GM21515 (cell line): ENCODE results near the gene MBNL2.

Experiments used
- ATAC-seq: cut with Tn5 transposase; IDR thresholded peaks from one replicate; pipeline ENCODE4 v1.9.1; 2021; ENCODE audit not compliant: unreplicated experiment

Gene MBNL2

DNA sequence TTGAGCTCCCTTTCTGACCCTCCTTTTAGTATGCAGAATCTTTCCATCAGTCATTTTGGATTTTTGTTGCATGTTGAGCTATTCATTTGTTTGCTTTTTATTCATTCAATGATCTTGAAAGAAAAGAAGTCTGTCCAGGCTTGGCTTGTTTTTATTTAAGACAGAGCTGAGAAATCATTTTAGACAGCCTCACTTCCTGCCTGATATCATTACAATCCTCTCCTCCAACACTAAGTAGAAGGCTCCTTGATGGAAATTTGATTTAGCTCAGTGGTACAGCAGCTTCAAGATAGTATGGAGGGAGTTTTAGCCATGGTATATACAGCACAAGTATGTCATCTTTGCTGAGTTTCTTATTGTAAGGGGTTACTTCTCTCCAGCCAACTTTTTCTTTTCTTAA is 28.4 kb downstream of the MBNL2 start:
- ATAC-seq = no peak

DNA sequence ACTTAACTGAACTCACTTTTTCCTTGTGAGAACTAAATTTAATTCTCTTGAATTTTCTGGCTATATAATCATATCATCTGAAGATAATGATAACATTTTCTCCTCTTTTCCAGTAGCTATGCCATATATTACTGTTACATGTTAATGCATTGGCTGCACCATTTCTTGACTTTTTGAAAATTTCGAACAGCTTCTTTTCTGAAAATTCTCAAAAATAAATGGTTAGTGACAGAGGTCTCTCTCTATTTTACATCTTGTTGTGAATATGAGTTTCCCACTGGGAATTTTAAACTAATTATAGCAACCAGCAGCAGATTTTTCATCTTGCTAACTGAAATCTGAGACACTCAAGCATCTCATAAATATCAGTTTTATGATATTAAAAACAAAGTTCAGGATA is 30.6 kb downstream of the MBNL2 start:
- ATAC-seq = no peak

DNA sequence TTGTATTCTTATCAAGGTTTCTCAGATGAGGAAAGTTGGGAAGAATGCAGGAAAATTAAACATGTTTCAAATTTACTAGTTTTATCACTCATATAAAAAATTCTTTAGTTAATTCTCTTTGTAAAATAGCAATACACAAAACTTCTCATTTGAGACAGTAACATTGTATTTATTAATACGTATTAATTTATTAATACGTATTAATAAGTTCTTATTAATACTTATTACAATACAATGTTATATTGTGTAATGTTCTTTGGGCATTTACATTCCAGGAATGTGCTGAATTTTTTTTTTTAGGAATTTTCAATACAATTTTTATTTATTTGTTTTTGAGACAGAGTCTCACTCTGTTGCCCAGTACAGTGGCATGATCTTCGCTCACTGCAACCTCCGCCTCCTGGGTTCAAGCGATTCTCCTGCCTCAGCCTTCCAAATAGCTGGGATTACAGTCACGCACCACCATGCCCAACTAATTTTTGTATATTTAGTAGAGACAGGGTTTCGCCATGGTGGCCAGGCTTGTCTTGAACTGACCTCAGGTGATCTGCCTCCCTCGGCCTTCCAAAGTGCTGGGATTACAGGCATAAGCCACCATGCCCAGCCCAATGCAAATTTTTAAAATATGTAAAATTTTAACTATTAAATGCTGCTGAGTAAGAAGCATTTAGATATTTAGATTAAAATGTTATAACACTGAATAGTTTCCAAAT is 31.6 kb downstream of the MBNL2 start:
- no peak for ATAC-seq

DNA sequence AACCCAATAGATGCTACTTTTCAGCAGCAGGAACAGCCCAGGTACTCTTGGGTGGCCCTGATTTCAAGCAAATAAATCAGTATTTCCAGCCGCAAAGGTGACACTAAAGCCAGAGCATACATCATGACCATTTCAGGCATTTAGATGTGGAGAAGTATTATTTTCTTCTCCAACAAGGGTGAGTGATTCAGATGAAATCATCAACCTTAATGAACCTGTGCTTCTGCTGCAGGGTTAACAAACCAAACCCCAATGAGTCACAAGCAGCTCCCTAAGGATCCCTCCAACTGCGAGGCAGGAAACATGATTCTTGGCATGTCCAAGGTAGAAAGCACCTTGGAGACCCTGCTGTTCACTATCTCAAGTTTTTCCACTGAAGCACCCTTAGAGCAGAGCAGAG is 32.7 kb downstream of the MBNL2 start:
- ATAC-seq = no peak

DNA sequence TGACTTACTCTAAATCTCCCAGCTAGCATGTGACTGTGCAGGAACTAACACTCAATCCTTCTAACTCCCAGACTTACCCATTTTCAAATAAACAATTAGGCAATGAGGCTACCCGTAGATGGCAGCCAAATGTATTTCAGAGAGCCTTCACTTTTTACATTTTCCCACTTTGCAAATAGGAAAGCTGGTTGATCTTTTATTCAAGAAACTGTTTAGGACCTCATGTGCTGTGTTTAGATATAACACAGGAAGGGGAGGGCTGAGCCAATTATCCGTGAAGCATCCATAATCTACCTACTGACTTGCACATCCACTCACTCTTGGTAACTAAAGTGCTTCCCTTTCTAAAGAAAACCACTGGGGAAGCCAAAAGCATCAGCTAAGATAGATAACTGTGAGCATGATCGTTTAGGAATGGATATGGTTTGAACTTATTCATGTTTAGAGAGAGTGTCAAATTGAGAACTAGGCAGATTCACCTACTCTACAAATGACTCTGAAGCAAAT is 33.4 kb downstream of the MBNL2 start:
- ATAC-seq = no peak

GRCh38 chr13:97256343-97256783 is 34.2 kb downstream of the MBNL2 start:
- no peak for ATAC-seq

- ATAC-seq = no peak
These were observed 35.2 kb downstream of the MBNL2 start for GRCh38 chr13:97257228-97257755.

DNA sequence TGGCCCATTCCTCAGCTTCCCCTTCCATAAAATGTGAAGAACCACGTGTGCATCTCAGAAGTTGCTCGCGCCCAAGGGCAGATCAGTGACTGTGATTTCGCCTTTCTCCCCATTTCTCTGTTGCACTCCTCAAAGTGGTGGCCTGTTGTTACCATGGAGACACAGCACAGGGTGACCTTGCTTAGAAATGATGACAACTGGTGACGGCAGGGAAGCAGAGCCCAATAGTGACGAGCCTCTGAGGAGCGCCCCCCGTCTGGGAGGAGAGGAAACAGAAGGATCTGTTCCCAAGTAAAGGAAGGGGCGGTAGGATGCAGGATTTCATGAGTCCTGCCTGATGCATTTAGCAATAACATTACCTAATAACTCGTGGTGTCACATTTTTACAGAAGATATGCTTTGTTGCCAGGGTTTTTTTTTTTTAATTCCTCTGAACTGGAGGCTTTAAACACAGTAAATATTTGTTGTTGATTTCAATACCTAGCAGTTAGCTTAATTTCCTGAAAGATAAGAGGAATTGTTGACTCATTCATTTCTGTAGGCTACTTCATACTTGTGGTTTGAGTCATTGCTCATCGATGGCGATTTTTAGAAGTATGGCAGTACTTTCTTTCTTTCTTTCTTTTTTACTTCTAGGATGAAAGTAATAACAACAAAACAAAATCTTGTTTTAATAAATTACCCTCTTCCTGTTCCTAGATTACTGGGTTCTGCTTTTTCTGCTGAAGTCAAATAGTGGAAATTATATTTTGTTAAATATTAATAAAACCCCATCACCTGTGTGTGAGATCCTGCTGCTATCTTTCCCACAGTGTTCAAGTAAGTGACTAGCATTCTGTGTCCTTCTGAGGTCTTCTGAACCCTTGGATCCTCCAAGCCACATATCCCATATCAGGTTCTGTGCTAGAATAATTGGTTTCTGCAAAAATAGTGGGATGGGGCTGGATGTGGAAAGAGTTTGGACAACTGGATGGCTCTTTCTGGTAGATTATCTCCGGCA is 36.0 kb downstream of the MBNL2 start:
- peak; percentile 63 for ATAC-seq

GRCh38 chr13:97258801-97259200 is 36.7 kb downstream of the MBNL2 start:
- ATAC-seq = no peak

GRCh38 chr13:97259410-97259797 is 37.3 kb downstream of the MBNL2 start:
- ATAC-seq = no peak

GRCh38 chr13:97259798-97260714 is 37.9 kb downstream of the MBNL2 start:
- no peak for ATAC-seq

DNA sequence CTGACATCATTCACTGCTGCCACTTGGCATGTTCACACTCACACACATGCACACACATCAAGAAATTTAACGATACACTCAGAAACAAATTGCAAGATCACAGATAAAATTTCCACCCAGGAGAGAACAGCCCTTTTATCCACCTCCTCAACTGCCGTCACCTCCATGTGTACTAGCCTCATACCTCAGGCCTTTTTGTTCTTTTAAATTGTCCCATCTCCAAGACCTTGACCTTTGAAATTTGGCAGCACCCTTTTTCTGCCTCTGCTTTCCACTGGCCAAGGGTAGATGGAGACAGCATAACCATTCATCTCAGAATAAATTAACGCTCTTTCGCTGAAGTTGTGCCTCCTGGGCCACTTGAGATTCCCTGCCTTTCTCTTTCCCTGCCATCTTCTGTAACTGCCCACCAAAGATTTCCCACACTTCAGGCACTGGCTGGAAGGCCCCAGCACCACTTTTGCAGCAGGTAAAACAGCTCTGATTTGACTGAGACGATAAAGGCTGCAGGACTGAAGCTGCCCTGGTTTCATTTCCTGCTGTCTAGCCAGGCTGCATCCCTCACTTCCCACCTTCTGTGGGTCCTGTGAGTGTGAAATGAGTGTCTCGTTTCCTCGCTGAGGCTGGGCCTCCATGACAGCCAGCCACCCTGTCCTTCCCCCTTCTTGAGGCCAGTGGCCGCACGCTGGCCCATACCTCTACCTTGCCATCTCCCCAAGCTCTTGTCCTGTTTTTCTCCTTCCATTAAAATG is 39.3 kb downstream of the MBNL2 start:
- peak; percentile 62 for ATAC-seq

DNA sequence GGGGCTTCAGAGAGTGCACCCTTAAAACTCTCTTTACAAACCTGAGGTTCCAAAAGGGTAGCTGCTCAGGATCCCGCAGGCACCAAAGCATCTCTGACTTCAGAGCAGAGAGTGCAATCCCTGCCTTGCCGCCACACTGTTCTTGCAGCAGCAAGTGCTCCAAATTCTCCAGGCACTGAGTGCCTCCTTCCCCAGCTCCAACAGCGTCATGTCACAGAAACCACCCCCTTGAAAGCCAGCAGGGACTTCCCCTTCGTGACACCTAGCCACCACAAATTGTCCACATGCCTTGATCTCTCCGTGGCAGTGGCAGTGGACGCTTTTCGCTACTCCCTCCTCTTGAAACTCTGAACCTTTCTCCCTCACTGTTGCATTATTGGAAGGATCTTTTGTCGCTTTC is 39.9 kb downstream of the MBNL2 start:
- ATAC-seq = no peak

GRCh38 chr13:97263160-97263559 is 41.0 kb downstream of the MBNL2 start:
- no peak for ATAC-seq

GRCh38 chr13:97264663-97265062 is 42.5 kb downstream of the MBNL2 start:
- ATAC-seq = no peak

- ATAC-seq = no peak
These were observed 44.2 kb downstream of the MBNL2 start for GRCh38 chr13:97266332-97266731.

- ATAC-seq = no peak
These were observed 44.8 kb downstream of the MBNL2 start for GRCh38 chr13:97266772-97267417.

- no peak for ATAC-seq
These were observed 45.4 kb downstream of the MBNL2 start for GRCh38 chr13:97267418-97268059.

DNA sequence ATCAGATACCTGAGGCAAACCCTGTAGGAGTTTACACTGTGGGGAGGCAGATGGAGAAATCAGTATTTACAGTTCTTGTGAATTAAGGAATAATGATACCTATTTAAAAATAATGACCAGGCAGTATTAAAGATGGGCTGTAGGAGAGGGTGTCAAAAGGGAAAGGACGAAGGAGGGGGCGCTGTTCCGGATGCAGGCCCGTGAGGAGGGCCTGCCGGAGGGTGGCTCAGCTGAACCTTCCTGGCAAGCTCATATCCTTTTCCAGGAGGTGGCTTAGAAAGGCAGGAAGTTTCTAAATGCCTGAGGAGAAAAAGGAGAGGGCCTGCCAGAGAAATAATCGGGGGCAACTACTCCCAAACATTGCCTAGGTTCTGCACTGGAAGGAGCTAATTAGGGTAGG is 46.6 kb downstream of the MBNL2 start:
- ATAC-seq = no peak
